H1 (cell line): ENCODE data around the gene CPLANE2. TPM values are rescaled to one million over a fixed set of nuclear protein-coding genes. Genes with fewer than 3 reads are reported as not detected.

Experiments
- CTCF ChIA-PET: fragments of 300-600 bp; sonication (Branson Sonifier 250); formaldehyde crosslinking; loops from one replicate; lab custom pipeline; 2021; ENCODE audit not compliant: partially characterized antibody; lab: Charles Lee
- POLR2A ChIA-PET: fragments of 300-600 bp; sonication (Branson Sonifier 250); formaldehyde crosslinking; loops from one replicate; lab custom pipeline; 2021; ENCODE audit warnings: inconsistent platforms; ENCODE audit not compliant: partially characterized antibody; lab: Charles Lee
- DNase-seq, 2 experiments: peaks; one replicate each; pipeline versions ENCODE4 v3.0.0 to v3.0.0-alpha.2; 2010 to 2022; ENCODE audit warnings: low spot score in 2 of 2, low read depth in 1 of 2, mixed read lengths in 1 of 2
- FAIRE-seq: peaks from 2 replicates; lab custom pipeline; 2011; peaks lifted over from hg19 to GRCh38; lab: Jason Lieb, UNC
- H2AFZ ChIP-seq: 2 replicates; pipeline ENCODE4 v1.8.1; 2012; ENCODE audit warnings: low read length, inconsistent platforms
- H2AK5ac ChIP-seq: 2 replicates; pipeline ENCODE4 v1.6.1; 2013; ENCODE audit warnings: low read depth, low read length
- H2BK120ac ChIP-seq: replicated peaks from 2 replicates; pipeline ENCODE3; 2013; ENCODE audit warnings: low read depth, low read length, inconsistent platforms
- H2BK12ac ChIP-seq: 2 replicates; pipeline ENCODE4 v1.6.1; 2013; ENCODE audit warnings: low read depth, low read length
- H2BK15ac ChIP-seq: 2 replicates; pipeline ENCODE4 v1.6.1; 2013; ENCODE audit warnings: low read length
- H2BK20ac ChIP-seq: 2 replicates; pipeline ENCODE4 v1.6.1; 2013; ENCODE audit warnings: low read length
- H2BK5ac ChIP-seq: 2 replicates; pipeline ENCODE4 v1.6.1; 2013; ENCODE audit warnings: low read depth, low read length
- H3K14ac ChIP-seq: 2 replicates; pipeline ENCODE4 v1.6.1; 2013; ENCODE audit warnings: inconsistent platforms; ENCODE audit not compliant: insufficient read length
- H3K18ac ChIP-seq: 2 replicates; pipeline ENCODE4 v1.6.1; 2013; ENCODE audit warnings: low read length; ENCODE audit errors: extremely low read depth
- H3K23ac ChIP-seq: 2 replicates; pipeline ENCODE4 v1.6.1; 2013; ENCODE audit warnings: inconsistent platforms; ENCODE audit not compliant: insufficient read length
- H3K23me2 ChIP-seq: 2 replicates; pipeline ENCODE4 v1.6.1; 2013; ENCODE audit warnings: low read depth, low read length
- H3K27ac ChIP-seq: 2 replicates; pipeline ENCODE4 v1.6.1; 2011; ENCODE audit warnings: low read depth, low read length, inconsistent platforms
- H3K27me3 ChIP-seq, 4 experiments: replicated peaks in 1 of 4; 1 replicate in 1 of 4; 2 replicates in 3 of 4; pipeline versions ENCODE4 v1.6.1 to v1.8.1; 2011 to 2013; ENCODE audit warnings: low read length in 3 of 4, mild to moderate bottlenecking in 3 of 4, inconsistent platforms in 2 of 4, mixed read lengths in 2 of 4, moderate library complexity in 1 of 4; ENCODE audit not compliant: control insufficient read depth in 3 of 4, insufficient read depth in 3 of 4; ENCODE audit errors: extremely low read depth in 1 of 4
- H3K36me3 ChIP-seq, 4 experiments: 2 replicates each; pipeline versions ENCODE4 v1.6.1 to v1.8.1; 2011 to 2013; ENCODE audit warnings: mild to moderate bottlenecking in 4 of 4, low read length in 3 of 4, moderate library complexity in 2 of 4, control low read depth in 1 of 4, inconsistent platforms in 1 of 4; ENCODE audit not compliant: insufficient read depth in 4 of 4, control insufficient read depth in 2 of 4
- H3K4ac ChIP-seq: replicated peaks from 2 replicates; pipeline ENCODE3; 2013; ENCODE audit warnings: low read length, low read depth, mixed read lengths, inconsistent platforms; ENCODE audit not compliant: insufficient read length
- H3K4me1 ChIP-seq, 4 experiments: replicated peaks in 1 of 4; 1 replicate in 1 of 4; 2 replicates in 3 of 4; pipeline versions ENCODE4 v1.6.1 to v1.8.1; 2011 to 2013; ENCODE audit warnings: low read length in 3 of 4, inconsistent platforms in 2 of 4, mixed read lengths in 1 of 4; ENCODE audit not compliant: insufficient read depth in 4 of 4, control insufficient read depth in 3 of 4
- H3K4me2 ChIP-seq, 2 experiments: 2 replicates each; pipeline versions ENCODE4 v1.6.1 to v1.8.1; 2011 to 2013; ENCODE audit warnings: low read depth in 2 of 2, low read length in 2 of 2, control low read depth in 1 of 2, inconsistent platforms in 1 of 2, mild to moderate bottlenecking in 1 of 2; ENCODE audit not compliant: insufficient read depth in 1 of 2
- H3K4me3 ChIP-seq, 4 experiments: fragments of 200-600, 300-600 bp in 1 of 4; sonication (generic), shearing (Covaris generic), sonication (Bioruptor Twin) in 1 of 4; 2 replicates each; pipeline versions ENCODE4 v1.5.1 to v1.8.1; 2011 to 2016; ENCODE audit warnings: low read length in 4 of 4, low read depth in 3 of 4, control low read depth in 2 of 4, inconsistent platforms in 2 of 4, mild to moderate bottlenecking in 2 of 4, mixed read lengths in 1 of 4, moderate library complexity in 1 of 4; ENCODE audit not compliant: insufficient read depth in 2 of 4; ENCODE audit errors: extremely low read depth in 1 of 4
- H3K56ac ChIP-seq: replicated peaks from 2 replicates; pipeline ENCODE3; 2013; ENCODE audit warnings: low read depth, mild to moderate bottlenecking, mixed read lengths, low read length, inconsistent platforms; ENCODE audit not compliant: insufficient read length
- H3K79me1 ChIP-seq: 2 replicates; pipeline ENCODE4 v1.6.1; 2013; ENCODE audit warnings: low read depth, low read length, control low read depth
- H3K79me2 ChIP-seq, 2 experiments: 2 replicates each; pipeline versions ENCODE4 v1.6.1 to v1.8.1; 2012 to 2013; ENCODE audit warnings: low read length in 2 of 2, mild to moderate bottlenecking in 2 of 2, inconsistent platforms in 1 of 2; ENCODE audit not compliant: insufficient read depth in 2 of 2, control insufficient read depth in 1 of 2
- H3K9ac ChIP-seq, 4 experiments: replicated peaks in 1 of 4; 1 replicate in 1 of 4; 2 replicates in 3 of 4; pipeline versions ENCODE4 v1.6.1 to v1.8.1; 2011 to 2013; ENCODE audit warnings: low read depth in 3 of 4, low read length in 3 of 4, control low read depth in 2 of 4, mild to moderate bottlenecking in 2 of 4, moderate library complexity in 2 of 4, inconsistent platforms in 1 of 4; ENCODE audit errors: extremely low read depth in 1 of 4
- H3K9me3 ChIP-seq, 2 experiments: 2 replicates each; pipeline versions ENCODE4 v1.6.1 to v1.8.1; 2012 to 2013; ENCODE audit warnings: mild to moderate bottlenecking in 2 of 2, moderate library complexity in 2 of 2, control low read depth in 1 of 2, inconsistent platforms in 1 of 2, low read depth in 1 of 2, low read length in 1 of 2, mixed read lengths in 1 of 2; ENCODE audit not compliant: insufficient read depth in 2 of 2
- H4K20me1 ChIP-seq, 2 experiments: replicated peaks in 1 of 2; 2 replicates each; pipeline versions ENCODE3 to v1.8.1; 2011 to 2013; ENCODE audit warnings: inconsistent platforms in 2 of 2, low read length in 2 of 2, mild to moderate bottlenecking in 1 of 2; ENCODE audit not compliant: insufficient read depth in 2 of 2, control insufficient read depth in 1 of 2
- H4K5ac ChIP-seq: 2 replicates; pipeline ENCODE4 v1.6.1; 2013; ENCODE audit warnings: low read length, low read depth, mixed read lengths, inconsistent platforms; ENCODE audit not compliant: insufficient read length
- H4K8ac ChIP-seq: 2 replicates; pipeline ENCODE4 v1.8.0; 2013; ENCODE audit warnings: mild to moderate bottlenecking, moderate library complexity, low read length, inconsistent platforms; ENCODE audit not compliant: insufficient read depth; ENCODE audit errors: extremely low read depth
- H4K91ac ChIP-seq: replicated peaks from 2 replicates; pipeline ENCODE3; 2013; ENCODE audit warnings: low read length, mixed read lengths, inconsistent platforms; ENCODE audit not compliant: insufficient read length
- HDAC6 ChIP-seq: IDR thresholded peaks from one replicate; pipeline ENCODE4 v1.7.1; 2012; ENCODE audit warnings: low read depth, mild to moderate bottlenecking, inconsistent platforms, low read length, moderate library complexity
- PHF8 ChIP-seq: fragments of 200-600 bp; sonication (generic); conservative IDR thresholded peaks from 2 replicates; pipeline ENCODE4 v1.7.1; 2012; ENCODE audit warnings: low read depth, mild to moderate bottlenecking, inconsistent platforms, low read length, moderate library complexity
- SIN3A ChIP-seq, 2 experiments: IDR thresholded peaks in 1 of 2; conservative IDR thresholded peaks in 1 of 2; 2 replicates each; pipeline ENCODE4 v1.6.1; 2011 to 2012; ENCODE audit warnings: low read length in 2 of 2, improper control_type of control experiment in 1 of 2, low read depth in 1 of 2, mild to moderate bottlenecking in 1 of 2
- WGBS, 2 experiments: shearing (Covaris generic) in 1 of 2; methylation state at CpG; one replicate each; pipeline versions ENCODE4 v1.1.6 to v1.1.7; 2013 to 2015; ENCODE audit warnings: low lambda C conversion rate in 2 of 2, mixed read lengths in 2 of 2, inconsistent platforms in 1 of 2, low coverage in 1 of 2, missing lambda C conversion rate in 1 of 2; ENCODE audit not compliant: insufficient replicate concordance in 2 of 2, insufficient coverage in 1 of 2, insufficient read length in 1 of 2; ENCODE audit errors: extremely low coverage in 1 of 2, missing lambda C conversion rate in 1 of 2; 5-methylcytosine and 5-hydroxymethylcytosine counted together
- polyA plus RNA-seq, 7 experiments: library from polyadenylated mRNA; depleted of rRNA in 3 of 7; stranded (reverse) in 5 of 7; unstranded in 2 of 7; fragments of >200 nt in 5 of 7; fragments of 200-250 nt in 2 of 7; gene quantifications; 1 replicate in 5 of 7; 2 replicates in 1 of 7; 4 replicates in 1 of 7; pipeline versions ENCODE4 v1.2.1 to v1.2.3, GENCODE V29; 2011 to 2013; ENCODE audit warnings: missing spikeins in 2 of 7, mixed read lengths in 2 of 7
- total RNA-seq: library from RNA; stranded (reverse); fragmentation: NEBNext Ultra II Directional; extraction: Animal tissue kit (Norgen Biotek cat#: 25700); gene quantifications from 2 replicates; pipeline ENCODE4 v1.2.1, GENCODE V29; 2021

Gene CPLANE2
- total and polyA plus RNA-seq, 2 of the 8 experiments (the other 6 are each of a cell fraction or from before 2014, with no cell fraction given), result 2.3 to 2.5 TPM

DNA sequence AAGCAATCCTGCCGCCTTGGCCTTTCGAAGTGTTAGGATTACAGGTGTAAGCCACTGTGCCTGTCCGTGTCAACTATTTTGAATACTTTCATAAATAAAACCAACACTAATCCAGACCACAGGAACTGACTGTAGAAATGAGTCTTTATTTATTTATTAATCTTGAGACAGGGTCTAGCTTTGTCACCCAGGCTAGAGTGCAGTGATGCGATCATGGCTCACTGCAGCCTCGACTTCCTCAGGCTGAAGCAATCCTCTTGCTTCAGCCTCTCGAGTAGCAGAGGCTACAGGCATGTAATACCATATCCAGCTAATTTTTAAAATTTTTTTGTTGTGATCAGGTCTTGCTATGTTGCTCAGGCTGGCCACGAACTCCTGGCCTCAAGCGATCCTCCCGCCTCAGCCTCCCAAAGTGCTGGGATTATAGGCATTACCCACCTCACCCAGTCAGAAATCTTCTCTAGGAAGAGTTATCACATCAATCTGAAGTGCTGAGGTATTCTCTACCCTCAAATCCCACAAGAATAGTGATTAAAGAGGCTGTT lies 21.7 kb upstream of the CPLANE2 start:
- POLR2A ChIA-PET, result interaction anchor here (1.0 kb wide), 1 partner anchor 10 kb away, joined by 3 read pairs; no protein-coding TSS in a partner anchor
- FAIRE-seq, result no peak
- H3K4me1 ChIP-seq, result no peaks in the 10 kb centered on the region; a peak in 1 of 7 replicates
- peaks cover 0 to 3% (median 1%) of the 10 kb centered on the region in 4 experiments; a peak in 2 of 8 replicates for H3K36me3 ChIP-seq
- H3K23me2 ChIP-seq, result no peaks in the 10 kb centered on the region
- no peaks in the 10 kb centered on the region for H4K20me1 ChIP-seq
- TF ChIP-seq HDAC6, result no peak
- no peak for TF ChIP-seq PHF8
- no peak for TF ChIP-seq SIN3A (conservative IDR thresholded peaks at IDR 0.05 in 1 of 2, IDR thresholded peaks at IDR 0.05 in 1 of 2; ENCODE audit: low read depth in 1 of 2, low read length in 2 of 2)
- no peak overlapping the region for H2BK12ac ChIP-seq
- DNase-seq, result no peak
- no peak overlapping the region for H3K18ac ChIP-seq
- no peak overlapping the region for H3K9ac ChIP-seq
- no peak overlapping the region for H2BK120ac ChIP-seq
- H2AFZ ChIP-seq, result no peak overlapping the region
- no peak overlapping the region for H4K8ac ChIP-seq
- no peak overlapping the region for H3K4me2 ChIP-seq
- no peaks in the 10 kb centered on the region for H3K27me3 ChIP-seq
- H3K9me3 ChIP-seq, result no peaks in the 10 kb centered on the region
- H2BK15ac ChIP-seq, result no peak overlapping the region
- CTCF ChIA-PET, result no interaction called here
- H3K14ac ChIP-seq, result no peak overlapping the region
- H3K56ac ChIP-seq, result no peak overlapping the region
- H2BK20ac ChIP-seq, result no peak overlapping the region
- H2AK5ac ChIP-seq, result no peak overlapping the region
- no peaks in the 10 kb centered on the region for H3K79me1 ChIP-seq
- 93% methylated on average over 9 of the region's 9 CpGs; no CpG with 5 or more reads in 1 of the 2 experiments for WGBS, 2 experiments
- H4K91ac ChIP-seq, result no peak overlapping the region
- no peak overlapping the region for H3K4me3 ChIP-seq
- no peak overlapping the region for H3K27ac ChIP-seq
- H4K5ac ChIP-seq, result no peak overlapping the region
- no peak overlapping the region for H3K4ac ChIP-seq
- H3K79me2 ChIP-seq, result peaks cover 0 to 3% of the 10 kb centered on the region in 2 experiments; a peak in 1 of 4 replicates
- H3K23ac ChIP-seq, result no peak overlapping the region
- no peak overlapping the region for H2BK5ac ChIP-seq
